Endothelial cell of umbilical vein (primary cell): Measurements from ENCODE around the gene ITPR1. TPM values are rescaled to one million over a fixed set of nuclear protein-coding genes. Genes with fewer than 3 reads are reported as not detected.

Experiments
- BruUV-seq: library from RNA; stranded (reverse); fragments of 400-500 nt; replicated peaks from 2 replicates; lab custom pipeline; 2021; lab: Mats Ljungman, UMichigan
- CTCF ChIA-PET: fragments of 300-600, 350-600 bp; sonication (Branson Sonifier 250); formaldehyde crosslinking; loops from one replicate; lab custom pipeline; 2021; ENCODE audit warnings: antibody characterized with exemption, inconsistent platforms; lab: Charles Lee
- POLR2A ChIA-PET: fragments of 300-600, 350-600 bp; sonication (Branson Sonifier 250); formaldehyde crosslinking; loops from one replicate; lab custom pipeline; 2021; ENCODE audit warnings: antibody characterized with exemption, inconsistent platforms; lab: Charles Lee
- DNase-seq: peaks from one replicate; pipeline ENCODE4 v3.0.0-alpha.2; 2011; ENCODE audit warnings: low read depth, low spot score
- FAIRE-seq: peaks from 2 replicates; lab custom pipeline; 2011; peaks lifted over from hg19 to GRCh38; lab: Jason Lieb, UNC
- H2AFZ ChIP-seq: 2 replicates; pipeline ENCODE4 v1.6.0; 2012; ENCODE audit warnings: low read depth, low read length, control low read depth, inconsistent platforms
- H3K27ac ChIP-seq: 2 replicates; pipeline ENCODE4 v1.5.1; 2011; ENCODE audit warnings: low read depth, mild to moderate bottlenecking, control low read depth, low read length, moderate library complexity; ENCODE audit not compliant: insufficient read depth
- H3K27me3 ChIP-seq, 2 experiments: 2 replicates each; pipeline versions ENCODE4 v1.6.0 to v1.6.1; 2011; ENCODE audit warnings: low read length in 2 of 2, mixed read lengths in 1 of 2; ENCODE audit not compliant: control insufficient read depth in 2 of 2, insufficient read depth in 2 of 2
- H3K36me3 ChIP-seq, 2 experiments: 2 replicates in 1 of 2; 3 replicates in 1 of 2; pipeline ENCODE4 v1.5.1; 2011; ENCODE audit warnings: low read length in 2 of 2, mild to moderate bottlenecking in 1 of 2, moderate library complexity in 1 of 2; ENCODE audit not compliant: control insufficient read depth in 2 of 2, insufficient read depth in 2 of 2; ENCODE audit errors: extremely low read depth in 1 of 2
- H3K4me1 ChIP-seq: 3 replicates; pipeline ENCODE4 v1.5.1; 2011; ENCODE audit warnings: mild to moderate bottlenecking, low read length; ENCODE audit not compliant: control insufficient read depth, insufficient read depth; ENCODE audit errors: extremely low read depth
- H3K4me2 ChIP-seq: 2 replicates; pipeline ENCODE4 v1.6.1; 2011; ENCODE audit warnings: low read length, control low read depth, mixed read lengths; ENCODE audit not compliant: insufficient read depth
- H3K4me3 ChIP-seq, 3 experiments: fragments of 200-600 bp in 1 of 3; sonication (generic), shearing (Covaris generic) in 1 of 3; replicated peaks in 1 of 3; 2 replicates each; pipeline ENCODE4 v1.5.1; 2011 to 2016; ENCODE audit warnings: control low read depth in 3 of 3, low read length in 3 of 3, mild to moderate bottlenecking in 2 of 3, inconsistent platforms in 1 of 3, low read depth in 1 of 3, moderate library complexity in 1 of 3; ENCODE audit not compliant: insufficient read depth in 1 of 3
- H3K79me2 ChIP-seq: 2 replicates; pipeline ENCODE4 v1.6.0; 2012; ENCODE audit warnings: low read length, inconsistent platforms; ENCODE audit not compliant: control insufficient read depth, insufficient read depth
- H3K9ac ChIP-seq: replicated peaks from 2 replicates; pipeline ENCODE3; 2011; ENCODE audit warnings: low read length, control low read depth; ENCODE audit not compliant: insufficient read depth; ENCODE audit errors: extremely low read depth
- H3K9me1 ChIP-seq: replicated peaks from 3 replicates; pipeline ENCODE4 v1.6.0; 2011; ENCODE audit warnings: mild to moderate bottlenecking, low read length; ENCODE audit not compliant: control insufficient read depth, insufficient read depth; ENCODE audit errors: extremely low read depth
- H3K9me3 ChIP-seq: replicated peaks from 2 replicates; pipeline ENCODE4 v1.5.1; 2012; ENCODE audit warnings: low read length, inconsistent platforms; ENCODE audit not compliant: control insufficient read depth, insufficient read depth
- H4K20me1 ChIP-seq: replicated peaks from 2 replicates; pipeline ENCODE3; 2011; ENCODE audit warnings: mild to moderate bottlenecking, low read length; ENCODE audit not compliant: control insufficient read depth, insufficient read depth; ENCODE audit errors: extremely low read depth
- JUN ChIP-seq: IDR thresholded peaks from 2 replicates; pipeline ENCODE4 v1.6.1; 2011; ENCODE audit warnings: borderline replicate concordance, low read depth; ENCODE audit not compliant: insufficient read length, insufficient read depth
- MYC ChIP-seq: IDR thresholded peaks from one replicate; pipeline ENCODE4 v1.6.1; 2011; ENCODE audit warnings: mild to moderate bottlenecking, low read depth, low read length
- dilution Hi-C: fragments of 300-500 bp; cut with MboI; formaldehyde crosslinking; loops from one replicate; pipeline ENCODE4 v1.15.0; 2019; ENCODE audit warnings: low sequenced_read_pairs; ENCODE audit not compliant: extremely low pct_ligation_motif_present
- intact Hi-C: fragments of 100-400 bp; cut with micrococcal nuclease; formaldehyde crosslinking; loops from one replicate; pipeline ENCODE4 v1.10.0; 2022
- polyA plus RNA-seq, 4 experiments: library from polyadenylated mRNA; depleted of rRNA in 3 of 4; stranded (reverse) in 3 of 4; unstranded in 1 of 4; fragments of >200 nt; gene quantifications; 2 replicates each; pipeline versions ENCODE4 v1.2.1 to v1.2.3, GENCODE V29; 2011 to 2012; ENCODE audit warnings: missing spikeins in 1 of 4
- total RNA-seq: library from RNA; stranded (reverse); gene quantifications from 2 replicates; pipeline ENCODE4 v1.2.3, GENCODE V29; 2021

ITPR1 gene
- total and polyA plus RNA-seq, 2 donors (not counting 3 experiments of a cell fraction or from before 2014, with no cell fraction given): 5.1 to 16.1 TPM

DNA sequence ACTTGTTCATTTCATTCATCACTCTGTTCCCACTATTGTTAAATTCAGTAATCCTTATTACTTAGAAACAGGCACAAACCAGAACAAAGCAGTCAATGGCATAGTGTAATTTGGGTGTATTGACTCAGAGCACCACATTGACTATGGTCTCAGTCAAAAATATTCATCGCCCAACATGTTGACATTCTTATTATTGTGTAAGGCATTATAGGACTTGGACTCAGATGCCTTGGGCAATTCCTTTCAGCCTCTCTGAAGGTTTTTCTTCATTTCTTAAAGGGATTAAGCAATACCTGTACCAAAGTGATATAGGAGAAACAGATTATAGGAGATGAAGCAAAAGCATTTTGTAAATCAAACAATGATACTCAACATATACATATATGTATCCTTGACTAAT lies 371.4 kb downstream of the ITPR1 start:
- no peak for FAIRE-seq
- POLR2A ChIA-PET: no interaction called here
- Histone ChIP-seq H3K36me3 (no peaks in the 10 kb centered on the region), H3K79me2 (no peaks in the 10 kb centered on the region), H3K9me3 (no peaks in the 10 kb centered on the region), H3K4me2 (no peak overlapping the region), H3K27ac (no peak overlapping the region), H3K4me1 (peaks cover 23% of the 10 kb centered on the region), H3K9ac (no peak overlapping the region), H3K4me3 (no peak overlapping the region), H4K20me1 (no peaks in the 10 kb centered on the region), H2AFZ (no peak overlapping the region), H3K9me1 (no peaks in the 10 kb centered on the region), H3K27me3 (no peaks in the 10 kb centered on the region)
- DNase-seq: no peak
- BruUV-seq: no TSS peak
- intact Hi-C loops (no loop called here), dilution Hi-C loops (no loop called here)
- no peak for TF ChIP-seq JUN
- CTCF ChIA-PET: no interaction called here

DNA sequence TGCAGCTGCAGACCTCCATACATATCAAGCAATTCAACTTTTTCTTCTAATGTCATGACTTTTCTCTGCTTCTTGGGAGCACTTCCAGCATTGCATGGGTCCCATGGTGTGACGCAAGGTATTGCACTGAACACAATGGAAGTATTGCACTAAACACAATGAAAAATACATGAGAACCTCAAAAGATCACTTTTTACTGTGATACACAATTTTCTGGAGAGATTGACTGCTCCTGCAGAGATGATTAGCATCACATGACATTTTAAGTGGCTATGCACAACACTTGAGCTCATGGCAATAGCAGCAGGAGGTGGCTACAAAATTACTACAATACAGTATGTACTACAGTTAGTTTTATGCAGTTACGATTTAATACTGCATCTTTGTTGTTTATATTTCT lies 372.6 kb downstream of the ITPR1 start:
- H3K4me3 ChIP-seq: no peak overlapping the region
- dilution Hi-C loops: no loop called here
- H3K9me1 ChIP-seq: no peaks in the 10 kb centered on the region
- H3K4me1 ChIP-seq: peaks cover 23% of the 10 kb centered on the region
- H3K9ac ChIP-seq: no peak overlapping the region
- H3K27me3 ChIP-seq: no peaks in the 10 kb centered on the region
- no peaks in the 10 kb centered on the region for H3K36me3 ChIP-seq
- intact Hi-C loops: no loop called here
- TF ChIP-seq MYC: no peak
- no TSS peak for BruUV-seq
- no peaks in the 10 kb centered on the region for H3K79me2 ChIP-seq
- H2AFZ ChIP-seq: no peak overlapping the region
- POLR2A ChIA-PET: no interaction called here
- CTCF ChIA-PET: interaction anchor here (1.0 to 1.2 kb wide), 2 partner anchors 15 to 139 kb away, joined by 3 read pairs; no protein-coding TSS in a partner anchor
- DNase-seq: no peak
- no peak for FAIRE-seq
- no peak overlapping the region for H3K4me2 ChIP-seq
- H4K20me1 ChIP-seq: no peaks in the 10 kb centered on the region
- no peaks in the 10 kb centered on the region for H3K9me3 ChIP-seq
- H3K27ac ChIP-seq: no peak overlapping the region
